GM12878 (cell line): Measurements from ENCODE around the gene CDHR2. TPM values are rescaled to one million over a fixed set of nuclear protein-coding genes. Genes with fewer than 3 reads are reported as not detected.

Experiments used
- ATAC-seq: fragments of 200-7000 bp; cut with Tn5 transposase; 3 replicates; pipeline ENCODE4 v1.9.1; 2020; ENCODE audit warnings: mild to moderate bottlenecking, moderate library complexity
- BruUV-seq: library from RNA; stranded (reverse); fragments of 400-500 nt; replicated peaks from 2 replicates; lab custom pipeline; 2021; lab: Mats Ljungman, UMichigan
- CTCF ChIA-PET: fragments of 300-600 bp; sonication (Branson Sonifier 250); formaldehyde crosslinking; extraction: SDS; loops from one replicate; lab custom pipeline; 2021; ENCODE audit warnings: inconsistent platforms; lab: Yijun Ruan, JAX
- POLR2A ChIA-PET: fragments of 350-600 bp; formaldehyde crosslinking; extraction: SDS; loops from one replicate; lab custom pipeline; 2021; ENCODE audit warnings: inconsistent platforms; lab: Charles Lee
- RAD21 ChIA-PET: fragments of 300-600 bp; sonication (Branson Sonifier 250); formaldehyde crosslinking; loops from one replicate; lab custom pipeline; 2023; ENCODE audit warnings: antibody characterized with exemption; ENCODE audit not compliant: unreplicated experiment; lab: Charles Lee
- SMC1A ChIA-PET: fragments of 300-600 bp; sonication (Branson Sonifier 250); formaldehyde crosslinking; loops from one replicate; lab custom pipeline; 2023; ENCODE audit not compliant: unreplicated experiment, uncharacterized antibody; lab: Charles Lee
- DNase-seq: peaks from one replicate; pipeline ENCODE4 v3.0.0-alpha.2; 2011; ENCODE audit warnings: low read depth, low spot score
- FAIRE-seq: peaks from 3 replicates; lab custom pipeline; 2011; peaks lifted over from hg19 to GRCh38; lab: Jason Lieb, UNC
- H2AFZ ChIP-seq: 2 replicates; pipeline ENCODE4 v1.6.0; 2011; ENCODE audit warnings: low read depth, low read length, control low read depth; ENCODE audit not compliant: control insufficient read depth
- H3K27ac ChIP-seq: 2 replicates; pipeline ENCODE4 v1.5.1; 2011; ENCODE audit warnings: control low read depth; ENCODE audit not compliant: control insufficient read depth, insufficient read depth
- H3K27me3 ChIP-seq, 2 experiments: replicated peaks in 1 of 2; 2 replicates each; pipeline versions ENCODE4 v1.6.0 to v1.6.1; 2011; ENCODE audit warnings: low read length in 1 of 2; ENCODE audit not compliant: control insufficient read depth in 2 of 2, insufficient read depth in 2 of 2
- H3K36me3 ChIP-seq, 2 experiments: 2 replicates each; pipeline ENCODE4 v1.5.1; 2011; ENCODE audit warnings: low read length in 1 of 2; ENCODE audit not compliant: control insufficient read depth in 2 of 2, insufficient read depth in 2 of 2
- H3K4me1 ChIP-seq: 2 replicates; pipeline ENCODE4 v1.6.1; 2011; ENCODE audit warnings: mild to moderate bottlenecking, low read length, moderate library complexity, mixed read lengths; ENCODE audit not compliant: control insufficient read depth, insufficient read depth
- H3K4me2 ChIP-seq: 2 replicates; pipeline ENCODE4 v1.6.0; 2011; ENCODE audit warnings: control low read depth; ENCODE audit not compliant: control insufficient read depth, insufficient read depth
- H3K4me3 ChIP-seq: fragments of 200-600 bp; sonication (generic); 2 replicates; pipeline ENCODE4 v1.5.1; 2016
- H3K79me2 ChIP-seq: 2 replicates; pipeline ENCODE4 v1.6.0; 2011; ENCODE audit warnings: low read length; ENCODE audit not compliant: control insufficient read depth, insufficient read depth
- H3K9ac ChIP-seq: 2 replicates; pipeline ENCODE4 v1.8.0; 2011; ENCODE audit warnings: low read length, control low read depth, mixed read lengths; ENCODE audit not compliant: control insufficient read depth, insufficient read depth
- H3K9me3 ChIP-seq: replicated peaks from 3 replicates; pipeline ENCODE4 v1.5.1; 2011; ENCODE audit warnings: mild to moderate bottlenecking, low read length; ENCODE audit not compliant: control insufficient read depth, insufficient read depth
- H4K20me1 ChIP-seq: 2 replicates; pipeline ENCODE4 v1.6.0; 2011; ENCODE audit not compliant: control insufficient read depth, insufficient read depth
- ATF3 ChIP-seq: IDR thresholded peaks from 2 replicates; pipeline ENCODE4 v1.6.1; 2011; ENCODE audit warnings: low read depth, mild to moderate bottlenecking, low read length, moderate library complexity, borderline replicate concordance; ENCODE audit errors: extremely low read depth
- E2F4 ChIP-seq: IDR thresholded peaks from 2 replicates; pipeline ENCODE4 v1.6.1; 2012; ENCODE audit warnings: low read depth, low read length, improper control_type of control experiment
- FOXK2 ChIP-seq: fragments of 450-650 bp; IDR thresholded peaks from 2 replicates; pipeline ENCODE4 v1.6.1; 2017; ENCODE audit warnings: mild to moderate bottlenecking, moderate library complexity
- IKZF2 ChIP-seq, 2 experiments: fragments of 450-650 bp; IDR thresholded peaks; 2 replicates each; pipeline ENCODE4 v1.6.1; 2017; ENCODE audit warnings: mild to moderate bottlenecking in 2 of 2, moderate library complexity in 2 of 2
- RELB ChIP-seq: fragments of 450-650 bp; IDR thresholded peaks from 2 replicates; pipeline ENCODE4 v1.6.1; 2017; ENCODE audit warnings: low read depth, mild to moderate bottlenecking, moderate library complexity
- ZNF687 ChIP-seq: fragments of 450-650 bp; IDR thresholded peaks from 2 replicates; pipeline ENCODE4 v1.6.1; 2017; ENCODE audit warnings: mild to moderate bottlenecking, moderate library complexity
- ZZZ3 ChIP-seq: IDR thresholded peaks from 2 replicates; pipeline ENCODE4 v1.6.1; 2011; ENCODE audit warnings: low read depth; ENCODE audit not compliant: control insufficient read depth, insufficient read length
- WGBS: methylation state at CpG from one replicate; pipeline ENCODE4 v1.1.6; 2016; ENCODE audit warnings: low lambda C conversion rate; ENCODE audit not compliant: insufficient replicate concordance, insufficient coverage; ENCODE audit errors: missing lambda C conversion rate; 5-methylcytosine and 5-hydroxymethylcytosine counted together
- in situ Hi-C: fragments of 300-500 bp; cut with MboI; formaldehyde crosslinking; loops from 9 replicates; pipeline ENCODE4 v1.14.3; 2018; ENCODE audit warnings: mixed read lengths
- intact Hi-C: fragments of 100-400 bp; cut with micrococcal nuclease; formaldehyde crosslinking; loops from one replicate; pipeline ENCODE4 v1.14.2; 2022; ENCODE audit not compliant: unreplicated experiment
- polyA plus RNA-seq, 11 experiments: library from polyadenylated mRNA; depleted of rRNA in 4 of 11; unstranded in 6 of 11; stranded (reverse) in 5 of 11; fragments of >200 nt; fragmentation: Nextera tagmentation in 4 of 11; fragmentation: Illumina TruSeq in 1 of 11; extraction: Ambion mirVana in 4 of 11; extraction: Trizol in 1 of 11; gene quantifications; 1 replicate in 1 of 11; 2 replicates in 10 of 11; pipeline versions ENCODE4 v1.2.1 to v1.2.3, GENCODE V29; 2011 to 2016; ENCODE audit warnings: inconsistent platforms in 2 of 11, missing spikeins in 2 of 11, low read depth in 1 of 11
- total RNA-seq, 4 experiments: library from RNA; depleted of rRNA in 3 of 4; stranded (reverse); fragments of >200 nt in 3 of 4; fragmentation: Illumina TruSeq in 1 of 4; extraction: Trizol in 1 of 4; gene quantifications; 2 replicates each; pipeline versions ENCODE4 v1.2.1 to v1.2.3, GENCODE V29; 2013 to 2021
- TF ChIP-seq, protein P1 (sequence below): IDR thresholded peaks from 2 replicates; pipeline ENCODE4 v1.6.1; 2011; ENCODE audit warnings: borderline replicate concordance, low read depth, mild to moderate bottlenecking, moderate library complexity, mixed read lengths, low read length; ENCODE audit not compliant: insufficient read depth; ENCODE audit errors: extremely low read length
- TF ChIP-seq, protein P2 (sequence below): IDR thresholded peaks from 2 replicates; pipeline ENCODE4 v1.6.1; 2012; ENCODE audit warnings: low read length, inconsistent platforms
- TF ChIP-seq, protein P3 (sequence below): fragments of 450-650 bp; IDR thresholded peaks from 2 replicates; pipeline ENCODE4 v1.6.1; 2017; ENCODE audit warnings: borderline replicate concordance

Gene CDHR2
- total and polyA plus RNA-seq, 10 of the 15 experiments (the other 5 are each of a cell fraction or from before 2014, with no cell fraction given): 0.03 to 0.46 (median 0.06) TPM; not detected in 5

- RAD21 ChIA-PET: no interaction called here
- Histone ChIP-seq H3K27ac (no peak overlapping the region), H3K9ac (no peak overlapping the region), H3K9me3 (no peaks in the 10 kb centered on the region), H3K4me2 (no peak overlapping the region), H3K4me1 (no peaks in the 10 kb centered on the region), H4K20me1 (no peaks in the 10 kb centered on the region), H3K27me3 (peaks cover 4 to 7% of the 10 kb centered on the region in 2 experiments), H3K4me3 (no peak overlapping the region), H3K36me3 (no peaks in the 10 kb centered on the region), H3K79me2 (no peaks in the 10 kb centered on the region), H2AFZ (no peak overlapping the region)
- FAIRE-seq (no peak), ATAC-seq (no peak), DNase-seq (no peak)
- WGBS: 58% methylated on average over 45 of the region's 59 CpGs
- BruUV-seq: no TSS peak
- in situ Hi-C loops (no loop called here), intact Hi-C loops (loop anchor here (5.0 kb wide), 1 partner anchor 47 kb away; no protein-coding TSS in a partner anchor)
- SMC1A ChIA-PET: no interaction called here
- POLR2A ChIA-PET: no interaction called here
- CTCF ChIA-PET: no interaction called here
- TF ChIP-seq, protein P1, sequence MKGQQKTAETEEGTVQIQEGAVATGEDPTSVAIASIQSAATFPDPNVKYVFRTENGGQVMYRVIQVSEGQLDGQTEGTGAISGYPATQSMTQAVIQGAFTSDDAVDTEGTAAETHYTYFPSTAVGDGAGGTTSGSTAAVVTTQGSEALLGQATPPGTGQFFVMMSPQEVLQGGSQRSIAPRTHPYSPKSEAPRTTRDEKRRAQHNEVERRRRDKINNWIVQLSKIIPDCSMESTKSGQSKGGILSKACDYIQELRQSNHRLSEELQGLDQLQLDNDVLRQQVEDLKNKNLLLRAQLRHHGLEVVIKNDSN: no peak
- no peak for TF ChIP-seq ZZZ3
- TF ChIP-seq, protein P2, sequence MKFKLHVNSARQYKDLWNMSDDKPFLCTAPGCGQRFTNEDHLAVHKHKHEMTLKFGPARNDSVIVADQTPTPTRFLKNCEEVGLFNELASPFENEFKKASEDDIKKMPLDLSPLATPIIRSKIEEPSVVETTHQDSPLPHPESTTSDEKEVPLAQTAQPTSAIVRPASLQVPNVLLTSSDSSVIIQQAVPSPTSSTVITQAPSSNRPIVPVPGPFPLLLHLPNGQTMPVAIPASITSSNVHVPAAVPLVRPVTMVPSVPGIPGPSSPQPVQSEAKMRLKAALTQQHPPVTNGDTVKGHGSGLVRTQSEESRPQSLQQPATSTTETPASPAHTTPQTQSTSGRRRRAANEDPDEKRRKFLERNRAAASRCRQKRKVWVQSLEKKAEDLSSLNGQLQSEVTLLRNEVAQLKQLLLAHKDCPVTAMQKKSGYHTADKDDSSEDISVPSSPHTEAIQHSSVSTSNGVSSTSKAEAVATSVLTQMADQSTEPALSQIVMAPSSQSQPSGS: no peak
- TF ChIP-seq ATF3: no peak
- TF ChIP-seq IKZF2 (IDR thresholded peaks at IDR 0.05): no peak
- TF ChIP-seq, protein P3, sequence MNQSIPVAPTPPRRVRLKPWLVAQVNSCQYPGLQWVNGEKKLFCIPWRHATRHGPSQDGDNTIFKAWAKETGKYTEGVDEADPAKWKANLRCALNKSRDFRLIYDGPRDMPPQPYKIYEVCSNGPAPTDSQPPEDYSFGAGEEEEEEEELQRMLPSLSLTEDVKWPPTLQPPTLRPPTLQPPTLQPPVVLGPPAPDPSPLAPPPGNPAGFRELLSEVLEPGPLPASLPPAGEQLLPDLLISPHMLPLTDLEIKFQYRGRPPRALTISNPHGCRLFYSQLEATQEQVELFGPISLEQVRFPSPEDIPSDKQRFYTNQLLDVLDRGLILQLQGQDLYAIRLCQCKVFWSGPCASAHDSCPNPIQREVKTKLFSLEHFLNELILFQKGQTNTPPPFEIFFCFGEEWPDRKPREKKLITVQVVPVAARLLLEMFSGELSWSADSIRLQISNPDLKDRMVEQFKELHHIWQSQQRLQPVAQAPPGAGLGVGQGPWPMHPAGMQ: no peak
- no peak for TF ChIP-seq ZNF687
- TF ChIP-seq RELB: no peak
- no peak for TF ChIP-seq FOXK2
- TF ChIP-seq E2F4: no peak
These were observed 70.6 kb downstream of the CDHR2 start for GRCh38 chr5:176619569-176620332.
